ENCODE measurements around the gene WDR59.

WDR59 gene

DNA sequence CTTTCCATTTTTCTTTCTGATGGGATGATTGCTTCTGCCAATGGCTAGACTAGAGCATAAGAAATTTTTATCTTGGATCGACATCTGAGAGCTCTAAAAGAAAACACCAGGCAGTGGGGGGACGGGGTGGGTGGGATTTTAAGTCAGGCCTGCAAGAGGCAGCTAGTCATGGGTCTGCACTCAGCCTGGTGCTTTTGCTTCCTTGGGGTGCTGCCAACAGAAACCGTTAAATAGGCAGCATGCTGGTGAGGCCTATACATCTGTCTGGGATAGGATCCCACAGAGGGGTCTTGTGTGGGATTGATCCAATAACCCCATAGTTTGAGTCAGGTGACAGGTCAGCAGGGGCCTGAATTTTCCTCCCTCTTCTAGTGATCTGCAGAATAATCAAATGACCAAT lies 40.8 kb upstream of the WDR59 start:
- H3K9me2 ChIP-seq (replicated peaks; ENCODE audit: low read depth, low read length): no peaks in the 10 kb centered on the region
- no peak overlapping the region for H3K9ac ChIP-seq (ENCODE audit: low read depth, low read length, poor library complexity, severe bottlenecking)
- no peak overlapping the region for H2AFZ ChIP-seq (ENCODE audit: low read length)

GRCh38 chr16:75024594-75024993 lies 39.7 kb upstream of the WDR59 start:
- no peak for TF ChIP-seq EZH2phosphoT487 (IDR thresholded peaks at IDR 0.05; ENCODE audit: borderline replicate concordance)
- no peak for TF ChIP-seq CTCF (conservative IDR thresholded peaks at IDR 0.05; ENCODE audit: low read length)
- Histone ChIP-seq H3K27me3 (ENCODE audit: insufficient read depth, low read length, poor library complexity, severe bottlenecking) (no peaks in the 10 kb centered on the region), H3K4me3 (ENCODE audit: low read length, poor library complexity, severe bottlenecking) (no peak overlapping the region), H3K4me2 (ENCODE audit: low read depth, low read length, poor library complexity, severe bottlenecking) (peak overlapping the region; percentile 8), H3K79me2 (ENCODE audit: insufficient read depth, low read length) (peaks cover 99% of the 10 kb centered on the region), H4K20me1 (ENCODE audit: insufficient read depth, low read length, poor library complexity, severe bottlenecking) (peaks cover 93% of the 10 kb centered on the region), H2AFZ (ENCODE audit: low read length) (no peak overlapping the region), H3F3A (ENCODE audit: low read depth) (no peaks in the 10 kb centered on the region; the same call in 1 of the 2 replicates), H3K9me2 (replicated peaks; ENCODE audit: low read depth, low read length) (no peaks in the 10 kb centered on the region), H3K36me3 (ENCODE audit: insufficient read depth, low read length) (peaks cover 46% of the 10 kb centered on the region), H3K9ac (ENCODE audit: low read depth, low read length, poor library complexity, severe bottlenecking) (no peak overlapping the region), H3K9me3 (ENCODE audit: insufficient read depth, low read depth, low read length) (peaks cover 15% of the 10 kb centered on the region; the same call in 1 of the 2 replicates), H3K4me1 (ENCODE audit: insufficient read depth, low read length, poor library complexity, severe bottlenecking) (peaks cover 29% of the 10 kb centered on the region)

More for the DNA sequence above, 40.8 kb upstream of the WDR59 start:
- peaks cover 10% of the 10 kb centered on the region; the same call in 1 of the 2 replicates for H3K9me3 ChIP-seq (ENCODE audit: insufficient read depth, low read depth, low read length)
- H4K20me1 ChIP-seq (ENCODE audit: insufficient read depth, low read length, poor library complexity, severe bottlenecking): peaks cover 93% of the 10 kb centered on the region
- TF ChIP-seq CTCF (conservative IDR thresholded peaks at IDR 0.05; ENCODE audit: low read length) (no peak), EZH2phosphoT487 (IDR thresholded peaks at IDR 0.05; ENCODE audit: borderline replicate concordance) (no peak)
- no peaks in the 10 kb centered on the region for H3K27me3 ChIP-seq (ENCODE audit: insufficient read depth, low read length, poor library complexity, severe bottlenecking)
- H3K79me2 ChIP-seq (ENCODE audit: insufficient read depth, low read length): peaks cover 99% of the 10 kb centered on the region
- H3K4me1 ChIP-seq (ENCODE audit: insufficient read depth, low read length, poor library complexity, severe bottlenecking): peaks cover 34% of the 10 kb centered on the region
- H3F3A ChIP-seq (ENCODE audit: low read depth): no peaks in the 10 kb centered on the region; the same call in 1 of the 2 replicates
- H3K4me2 ChIP-seq (ENCODE audit: low read depth, low read length, poor library complexity, severe bottlenecking): peak overlapping the region; percentile 15
- H3K36me3 ChIP-seq (ENCODE audit: insufficient read depth, low read length): peaks cover 38% of the 10 kb centered on the region
- H3K4me3 ChIP-seq (ENCODE audit: low read length, poor library complexity, severe bottlenecking): no peak overlapping the region

DNA sequence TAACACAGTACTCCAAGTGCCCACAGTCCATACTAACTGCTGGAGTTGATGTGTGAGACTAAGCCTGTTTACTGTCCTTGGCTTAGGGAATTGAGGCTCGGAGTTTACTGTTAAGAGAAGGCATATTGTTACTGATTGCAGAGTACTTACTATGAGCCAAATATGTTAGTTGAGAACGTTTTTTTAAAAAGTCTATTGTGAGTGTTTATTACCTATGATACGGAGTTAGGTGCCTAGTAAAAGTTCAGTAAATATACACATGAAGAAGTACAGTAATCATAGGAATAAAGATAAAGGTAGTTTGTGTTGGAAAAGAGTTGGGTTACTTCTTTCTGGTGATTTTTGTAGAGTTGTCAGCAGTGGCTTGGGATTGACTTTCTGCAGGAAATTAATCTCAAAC lies 39.3 kb upstream of the WDR59 start:
- H3K4me3 ChIP-seq (ENCODE audit: low read length, poor library complexity, severe bottlenecking): no peak overlapping the region
- H3K79me2 ChIP-seq (ENCODE audit: insufficient read depth, low read length): peaks cover 99% of the 10 kb centered on the region
- peaks cover 93% of the 10 kb centered on the region for H4K20me1 ChIP-seq (ENCODE audit: insufficient read depth, low read length, poor library complexity, severe bottlenecking)
- H3K4me1 ChIP-seq (ENCODE audit: insufficient read depth, low read length, poor library complexity, severe bottlenecking): peaks cover 27% of the 10 kb centered on the region
- peaks cover 50% of the 10 kb centered on the region for H3K36me3 ChIP-seq (ENCODE audit: insufficient read depth, low read length)
- no peaks in the 10 kb centered on the region for H3K27me3 ChIP-seq (ENCODE audit: insufficient read depth, low read length, poor library complexity, severe bottlenecking)
- H3K4me2 ChIP-seq (ENCODE audit: low read depth, low read length, poor library complexity, severe bottlenecking): peak overlapping the region; percentile 8
- TF ChIP-seq EZH2phosphoT487 (IDR thresholded peaks at IDR 0.05; ENCODE audit: borderline replicate concordance) (no peak), CTCF (conservative IDR thresholded peaks at IDR 0.05; ENCODE audit: low read length) (no peak)
- no peaks in the 10 kb centered on the region for H3K9me2 ChIP-seq (replicated peaks; ENCODE audit: low read depth, low read length)
- no peak overlapping the region for H2AFZ ChIP-seq (ENCODE audit: low read length)
- H3K9ac ChIP-seq (ENCODE audit: low read depth, low read length, poor library complexity, severe bottlenecking): no peak overlapping the region
- peaks cover 15% of the 10 kb centered on the region; the same call in 1 of the 2 replicates for H3K9me3 ChIP-seq (ENCODE audit: insufficient read depth, low read depth, low read length)
- no peaks in the 10 kb centered on the region; the same call in 1 of the 2 replicates for H3F3A ChIP-seq (ENCODE audit: low read depth)

Measured in Loucy (cell line).